HG03060 (cell line): ENCODE results near the gene PECR.
"Not testable (repeated sequence)": the region's sequence is repeated elsewhere in the genome, so short reads cannot be mapped to it uniquely, and the experiment has no call there.

Experiments
- ATAC-seq: cut with Tn5 transposase; IDR thresholded peaks from one replicate; pipeline ENCODE4 v1.9.1; 2021; ENCODE audit warnings: low read depth, moderate number of reproducible peaks; ENCODE audit not compliant: unreplicated experiment

The PECR gene

GRCh38 chr2:216004697-216005283 is 76.8 kb downstream of the PECR start:
- no peak for ATAC-seq

- ATAC-seq: no peak
Observed at GRCh38 chr2:216003876-216004696, 77.5 kb downstream of the PECR start.

GRCh38 chr2:216002693-216003092 is 78.9 kb downstream of the PECR start:
- no peak for ATAC-seq

GRCh38 chr2:216002101-216002678 is 79.4 kb downstream of the PECR start:
- ATAC-seq: no peak

GRCh38 chr2:216001216-216002100 is 80.2 kb downstream of the PECR start:
- ATAC-seq: no peak

GRCh38 chr2:215998636-215999035 is 83.0 kb downstream of the PECR start:
- no peak for ATAC-seq

- no peak for ATAC-seq
Observed at GRCh38 chr2:215997219-215997618, 84.4 kb downstream of the PECR start.

- no peak for ATAC-seq
Observed at GRCh38 chr2:215994911-215995310, 86.7 kb downstream of the PECR start.

- not testable (repeated sequence) for ATAC-seq
Observed at GRCh38 chr2:215988556-215989207, 92.9 kb downstream of the PECR start.
